Immature natural killer cell (primary cell): ENCODE data around the gene PAX7. TPM values are rescaled to one million over a fixed set of nuclear protein-coding genes. Genes with fewer than 3 reads are reported as not detected.
A peak's percentile ranks its signal among the peaks of the same experiment; 100 is the strongest.

ENCODE experiments used
- DNase-seq, 3 donors: peaks; one replicate each; pipeline ENCODE4 v3.0.0; 2022; ENCODE audit warnings: mixed read lengths in 1 of 3
- H3K27ac Mint-ChIP-seq, 6 donors: one replicate each; pipeline ENCODE4 v1.8.0; 2020; ENCODE audit warnings: mixed read lengths in 6 of 6, mild to moderate bottlenecking in 5 of 6, inconsistent platforms in 4 of 6, moderate library complexity in 3 of 6
- H3K27me3 Mint-ChIP-seq, 3 donors: one replicate each; pipeline ENCODE4 v1.8.0; 2020 to 2021; ENCODE audit warnings: low read depth in 3 of 3, mild to moderate bottlenecking in 3 of 3, mixed read lengths in 3 of 3, moderate library complexity in 3 of 3, inconsistent platforms in 1 of 3
- H3K36me3 Mint-ChIP-seq, 3 donors: one replicate each; pipeline ENCODE4 v1.8.0; 2020; ENCODE audit warnings: mixed read lengths in 3 of 3, inconsistent platforms in 2 of 3, mild to moderate bottlenecking in 2 of 3
- H3K4me1 Mint-ChIP-seq, 2 donors: one replicate each; pipeline ENCODE4 v1.8.0; 2020; ENCODE audit warnings: inconsistent platforms in 2 of 2, mild to moderate bottlenecking in 2 of 2, mixed read lengths in 2 of 2, moderate library complexity in 1 of 2
- H3K4me3 Mint-ChIP-seq, 5 donors: one replicate each; pipeline ENCODE4 v1.8.0; 2020; ENCODE audit warnings: mild to moderate bottlenecking in 5 of 5, mixed read lengths in 5 of 5, inconsistent platforms in 3 of 5, moderate library complexity in 3 of 5
- H3K9me3 Mint-ChIP-seq, 6 donors: one replicate each; pipeline ENCODE4 v1.8.0; 2020; ENCODE audit warnings: mild to moderate bottlenecking in 6 of 6, mixed read lengths in 6 of 6, inconsistent platforms in 4 of 6, moderate library complexity in 3 of 6
- polyA plus RNA-seq, 3 donors: library from polyadenylated mRNA; unstranded; fragments of 300-500 nt; fragmentation: Illumina TruSeq; gene quantifications; one replicate each; pipeline ENCODE4 v1.2.3, GENCODE V29; 2021

Gene PAX7
- polyA plus RNA-seq, 3 donors from 2014 or later, result not detected

DNA sequence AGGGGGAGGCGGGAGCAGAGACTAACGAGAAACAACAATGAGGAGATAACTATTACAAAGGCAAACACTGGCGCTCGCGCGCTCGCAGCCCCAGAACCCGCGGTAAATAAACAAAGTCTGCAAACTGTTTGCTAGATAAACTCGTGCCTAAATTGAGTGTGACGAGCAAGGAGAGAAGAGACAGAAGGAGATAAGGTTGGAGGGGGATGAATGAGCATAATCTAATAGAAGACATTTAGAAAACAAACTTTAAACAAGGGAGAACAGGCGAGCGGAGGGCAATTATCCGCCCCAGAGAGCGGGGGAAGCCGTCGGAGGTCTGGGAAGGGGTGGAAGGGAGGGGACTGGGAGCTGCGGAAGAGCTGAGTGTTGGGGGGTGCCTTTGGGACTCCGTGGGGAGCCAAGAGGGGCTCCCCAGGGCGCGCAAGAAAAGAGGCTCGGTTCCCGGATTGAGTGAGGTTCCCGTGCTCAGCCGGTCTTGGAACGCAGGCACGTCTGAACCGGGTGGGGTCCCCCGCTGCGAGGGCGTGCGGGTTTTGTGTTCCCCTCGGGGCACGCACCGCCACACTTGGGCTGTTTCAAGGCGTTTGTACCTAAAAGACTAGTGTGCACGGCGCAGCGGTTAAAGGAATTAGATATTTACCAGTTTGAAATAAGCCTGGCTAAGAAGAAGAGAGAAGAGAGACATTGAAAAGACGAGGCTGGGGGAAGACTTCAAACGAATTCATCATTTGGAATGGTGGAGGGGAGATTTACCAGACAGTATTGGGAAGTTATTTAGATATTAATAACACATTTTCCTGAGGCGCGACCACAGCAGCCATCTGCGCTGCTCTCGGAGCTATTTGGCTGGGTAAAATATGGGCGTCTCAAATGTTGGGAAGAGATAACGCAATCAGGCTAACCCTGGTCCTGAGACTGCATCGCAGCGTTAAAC lies 10.6 kb downstream of the PAX7 start:
- DNase-seq, result no peak
- H3K9me3 Mint-ChIP-seq, result peaks cover 0 to 4% (median 0%) of the 10 kb centered on the region in 6 donors
- no peak overlapping the region for H3K4me3 Mint-ChIP-seq
- no peaks in the 10 kb centered on the region for H3K4me1 Mint-ChIP-seq
- peaks cover 23 to 39% (median 28%) of the 10 kb centered on the region in 3 donors for H3K27me3 Mint-ChIP-seq
- no peaks in the 10 kb centered on the region for H3K36me3 Mint-ChIP-seq
- no peak overlapping the region for H3K27ac Mint-ChIP-seq

DNA sequence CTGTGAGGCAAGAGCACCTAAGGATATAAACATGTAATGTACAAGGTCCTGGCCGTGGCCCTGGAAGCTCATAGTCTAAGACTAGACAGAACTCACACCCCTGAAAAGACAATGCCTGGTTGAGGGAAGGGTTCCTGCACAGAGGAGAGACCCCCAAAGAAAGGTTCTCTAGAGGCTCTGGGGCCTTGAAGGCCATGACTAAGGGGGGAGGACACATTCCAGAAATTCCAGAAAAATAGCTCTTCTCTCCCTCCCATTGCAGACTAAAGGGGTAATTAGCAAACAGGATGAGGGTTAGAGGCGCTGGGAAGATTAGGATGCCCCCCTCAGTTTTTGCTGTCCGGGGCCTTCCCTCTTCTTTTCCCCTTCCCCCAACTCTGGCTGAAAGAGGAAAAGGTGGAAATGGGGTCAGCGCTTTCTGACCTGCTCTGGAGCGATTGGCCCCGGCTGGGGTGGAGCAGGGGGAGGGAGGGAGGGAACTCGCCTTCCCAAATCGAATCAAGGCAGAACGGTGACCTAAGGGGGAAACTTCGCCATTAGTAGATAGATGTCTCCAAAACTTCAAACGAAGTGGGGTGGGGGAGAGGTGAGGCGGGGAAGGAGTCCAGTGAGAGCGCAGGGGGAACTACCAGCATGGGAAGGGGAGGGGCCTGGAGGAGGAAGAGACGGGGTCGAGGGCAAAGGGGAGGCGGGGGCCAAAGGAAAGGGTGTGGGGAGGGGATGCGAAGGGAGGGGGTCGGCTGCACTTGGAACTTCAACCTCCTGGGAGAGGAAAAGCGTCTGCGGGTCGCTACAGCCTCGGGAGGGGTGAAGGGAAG lies 11.8 kb downstream of the PAX7 start:
- Mint-ChIP-seq H3K27ac (no peak overlapping the region), H3K9me3 (peaks cover 0 to 4% (median 0%) of the 10 kb centered on the region in 6 donors), H3K36me3 (no peaks in the 10 kb centered on the region), H3K4me1 (no peaks in the 10 kb centered on the region), H3K27me3 (peaks cover 21 to 35% (median 26%) of the 10 kb centered on the region in 3 donors), H3K4me3 (no peak overlapping the region)
- DNase-seq, result no peak

DNA sequence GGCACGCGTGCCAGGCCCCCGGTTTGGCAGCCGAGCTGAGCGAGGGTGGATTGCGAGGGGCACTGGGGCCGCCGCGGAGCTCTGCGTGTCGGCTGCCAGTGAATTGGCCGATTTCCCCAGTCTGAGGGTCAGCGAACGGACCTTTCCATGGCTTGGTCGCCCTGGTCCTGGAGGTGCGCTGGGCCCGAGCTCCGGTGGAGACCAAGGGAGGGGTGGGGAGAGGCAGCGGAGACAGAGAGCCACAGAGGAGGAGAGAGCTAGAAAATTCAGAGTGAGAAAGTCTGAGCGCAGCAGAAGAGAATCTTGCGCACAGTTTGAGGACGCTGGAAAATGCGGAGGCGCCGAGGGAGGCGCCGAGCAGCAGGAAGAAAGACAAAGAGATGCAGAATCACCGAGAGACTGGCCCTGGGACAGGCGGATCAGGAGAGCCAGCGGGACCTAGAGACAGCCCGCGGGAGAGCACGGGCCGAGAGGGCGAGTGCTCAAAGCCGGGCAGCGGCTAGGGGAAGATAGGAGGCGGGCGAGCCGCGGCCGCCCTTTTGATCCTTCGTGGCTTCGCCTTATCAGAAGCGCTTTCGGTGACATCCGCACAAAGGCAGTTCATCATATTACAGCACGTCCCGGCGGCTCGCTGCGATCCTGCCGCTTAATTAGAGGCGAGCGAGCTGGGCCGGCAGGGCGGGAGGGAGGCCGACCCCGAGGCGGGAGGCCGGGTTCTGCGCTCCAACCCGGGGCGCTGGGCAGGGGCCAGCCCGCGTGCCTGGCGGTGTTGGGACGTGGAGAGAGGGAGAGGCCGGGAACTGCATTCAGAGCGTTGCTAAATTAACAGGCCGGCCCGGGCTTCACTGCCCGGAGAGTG lies 12.7 kb downstream of the PAX7 start:
- DNase-seq, result no peak
- no peak overlapping the region for H3K27ac Mint-ChIP-seq

DNA sequence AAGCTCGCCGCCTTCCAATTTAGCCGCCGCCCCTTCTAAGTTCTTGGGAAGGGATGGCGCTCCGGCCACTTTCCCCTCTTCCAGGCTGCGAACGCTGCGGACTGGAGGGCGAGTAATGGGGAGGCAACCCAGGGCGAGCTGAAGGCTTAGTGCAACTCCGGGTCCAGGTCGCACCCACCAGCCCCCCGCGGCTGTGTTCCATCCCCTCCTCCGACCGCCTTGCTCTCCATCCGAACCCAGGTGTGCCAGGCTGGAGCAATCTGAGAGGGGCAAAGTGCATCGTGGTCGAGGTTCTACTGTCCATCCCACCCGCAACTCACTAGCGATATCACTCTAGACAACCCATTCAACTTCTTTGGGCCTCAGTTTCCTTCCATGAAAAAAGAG lies 13.4 kb downstream of the PAX7 start:
- Mint-ChIP-seq H3K27me3 (peaks cover 24 to 43% (median 27%) of the 10 kb centered on the region in 3 donors), H3K4me3 (no peak overlapping the region), H3K27ac (no peak overlapping the region), H3K9me3 (peaks cover 0 to 4% (median 0%) of the 10 kb centered on the region in 6 donors), H3K4me1 (no peaks in the 10 kb centered on the region), H3K36me3 (no peaks in the 10 kb centered on the region)
- DNase-seq, result no peak

More for the DNA sequence above, 12.7 kb downstream of the PAX7 start:
- Mint-ChIP-seq H3K9me3 (peaks cover 0 to 4% (median 0%) of the 10 kb centered on the region in 6 donors), H3K4me1 (no peaks in the 10 kb centered on the region), H3K36me3 (no peaks in the 10 kb centered on the region), H3K4me3 (no peak overlapping the region), H3K27me3 (peaks cover 22 to 40% (median 27%) of the 10 kb centered on the region in 3 donors)

DNA sequence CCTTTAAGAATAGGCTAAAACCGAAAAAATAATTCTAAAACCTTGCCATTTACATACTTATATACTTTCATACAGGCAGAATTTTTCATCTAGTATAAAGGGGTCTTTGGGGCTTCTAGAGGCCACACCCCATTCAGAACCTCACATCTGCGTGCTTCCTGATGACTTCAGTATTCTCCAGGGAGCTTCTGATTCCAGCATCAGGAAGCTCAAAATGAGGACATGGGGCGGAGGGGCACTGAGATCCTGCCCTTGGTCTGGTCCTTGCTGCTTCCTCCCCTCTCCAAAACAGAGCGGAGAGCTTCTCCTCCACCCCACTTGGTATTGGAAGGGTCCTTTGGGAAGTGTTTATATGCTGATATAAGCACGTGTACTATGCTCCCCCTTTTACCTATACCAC lies 13.8 kb downstream of the PAX7 start:
- peaks cover 0 to 2% (median 0%) of the 10 kb centered on the region in 6 donors for H3K9me3 Mint-ChIP-seq
- H3K4me1 Mint-ChIP-seq, result no peaks in the 10 kb centered on the region
- H3K36me3 Mint-ChIP-seq, result no peaks in the 10 kb centered on the region
- H3K27me3 Mint-ChIP-seq, result peaks cover 22 to 42% (median 24%) of the 10 kb centered on the region in 3 donors
- no peak for DNase-seq
- no peak overlapping the region for H3K27ac Mint-ChIP-seq
- H3K4me3 Mint-ChIP-seq, result peak overlapping the region in 1 of 5 donors; percentile 17

DNA sequence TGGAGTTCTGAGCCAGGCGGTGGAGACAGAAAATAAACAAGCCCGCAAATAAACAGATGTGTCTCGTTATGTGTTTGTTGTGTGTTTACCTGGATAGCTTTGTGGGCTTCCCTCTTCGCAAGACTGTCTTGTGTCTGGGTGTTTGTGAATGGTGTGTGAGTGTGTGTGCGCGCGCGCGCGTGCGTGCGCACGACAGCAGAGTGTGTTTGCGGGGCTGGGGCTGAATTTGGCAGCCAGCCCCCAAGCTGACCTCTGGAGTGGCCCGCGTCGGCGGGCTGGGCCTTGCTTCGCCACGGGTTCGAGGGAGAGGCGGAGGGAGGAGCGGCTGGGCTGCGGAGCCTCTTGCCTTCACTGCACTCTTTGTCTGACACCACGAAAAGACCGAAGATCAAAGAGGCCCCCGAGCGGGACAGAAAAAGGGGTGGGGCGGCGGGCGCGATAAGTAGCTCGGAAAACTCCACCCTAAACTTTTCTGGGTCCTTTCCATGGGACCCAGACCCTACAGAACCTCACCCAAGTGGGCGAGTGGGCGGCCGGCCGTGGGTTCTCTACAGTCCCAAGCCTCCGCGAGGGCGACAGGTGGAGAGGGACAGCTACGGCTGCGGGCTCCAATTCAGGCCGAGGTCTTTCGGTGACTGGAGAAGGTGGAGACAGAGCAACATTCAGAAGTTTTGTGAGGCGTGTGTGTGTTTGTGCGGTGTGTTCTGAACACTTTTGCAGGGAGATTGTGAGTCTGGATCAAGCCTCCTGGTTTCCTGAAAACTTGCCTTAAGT lies 14.5 kb downstream of the PAX7 start:
- no peak for DNase-seq
- H3K36me3 Mint-ChIP-seq, result no peaks in the 10 kb centered on the region
- H3K4me3 Mint-ChIP-seq, result peak overlapping the region in 1 of 5 donors; percentile 17
- no peaks in the 10 kb centered on the region for H3K9me3 Mint-ChIP-seq
- H3K27ac Mint-ChIP-seq, result no peak overlapping the region
- H3K27me3 Mint-ChIP-seq, result peaks cover 20 to 42% (median 26%) of the 10 kb centered on the region in 3 donors
- no peaks in the 10 kb centered on the region for H3K4me1 Mint-ChIP-seq

DNA sequence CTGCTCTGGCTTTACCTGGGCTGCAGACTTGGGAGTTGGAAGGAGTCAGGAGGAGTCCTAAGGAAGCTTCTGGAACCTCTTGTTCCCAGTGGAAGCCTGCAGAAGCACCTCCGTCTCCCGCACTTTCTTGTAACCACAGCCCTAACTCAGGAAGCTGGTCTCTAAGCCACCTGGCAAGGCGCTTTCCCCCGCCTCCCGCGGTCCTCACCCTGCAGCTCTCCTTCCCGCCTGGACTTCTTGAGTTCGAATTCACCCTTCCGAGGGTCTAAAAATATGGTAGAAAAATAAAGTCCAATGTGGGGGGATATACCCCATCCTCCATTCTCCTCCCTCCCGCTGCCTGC lies 15.1 kb downstream of the PAX7 start:
- no peak overlapping the region for H3K27ac Mint-ChIP-seq
- H3K9me3 Mint-ChIP-seq, result no peaks in the 10 kb centered on the region
- H3K4me1 Mint-ChIP-seq, result no peaks in the 10 kb centered on the region
- no peak overlapping the region for H3K4me3 Mint-ChIP-seq
- H3K27me3 Mint-ChIP-seq, result peaks cover 20 to 46% (median 29%) of the 10 kb centered on the region in 3 donors
- H3K36me3 Mint-ChIP-seq, result no peaks in the 10 kb centered on the region
- DNase-seq, result no peak

DNA sequence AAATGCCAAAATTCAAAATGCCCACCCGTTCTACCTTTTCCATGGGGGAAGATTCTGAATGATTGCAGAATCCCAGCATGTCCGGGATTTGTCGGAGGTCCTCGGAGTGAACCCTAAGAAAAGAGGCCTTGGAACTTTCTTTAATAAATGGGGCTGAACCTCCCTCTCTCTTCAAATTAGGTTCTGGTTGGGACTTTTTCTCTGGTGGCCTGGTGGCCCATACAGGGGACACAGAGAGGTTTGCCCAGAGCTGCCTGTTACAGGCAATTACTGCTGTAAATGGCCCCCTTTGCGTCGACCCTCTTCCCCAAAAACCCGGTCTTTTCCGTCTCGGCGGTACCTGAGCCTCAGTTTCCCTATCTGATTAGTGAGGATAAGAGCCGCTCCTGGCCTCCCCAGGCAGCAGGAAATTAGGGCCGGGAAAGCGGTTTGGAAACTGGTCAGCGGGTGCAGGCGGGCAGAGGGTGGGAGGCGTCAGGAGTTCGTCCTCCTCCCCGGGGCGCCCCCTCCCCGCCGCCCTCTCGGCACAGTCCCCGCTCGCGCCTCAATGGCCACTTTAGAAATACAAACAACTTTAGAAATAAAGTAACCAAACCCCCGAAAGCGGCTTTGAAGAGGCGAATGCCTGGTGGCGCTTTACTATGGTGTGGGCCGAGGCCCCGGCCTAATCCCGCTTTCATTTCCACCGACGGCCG lies 15.6 kb downstream of the PAX7 start:
- Mint-ChIP-seq H3K4me1 (no peaks in the 10 kb centered on the region), H3K4me3 (no peak overlapping the region), H3K27me3 (peaks cover 18 to 45% (median 25%) of the 10 kb centered on the region in 3 donors), H3K36me3 (no peaks in the 10 kb centered on the region), H3K9me3 (no peaks in the 10 kb centered on the region), H3K27ac (no peak overlapping the region)
- DNase-seq, result no peak

DNA sequence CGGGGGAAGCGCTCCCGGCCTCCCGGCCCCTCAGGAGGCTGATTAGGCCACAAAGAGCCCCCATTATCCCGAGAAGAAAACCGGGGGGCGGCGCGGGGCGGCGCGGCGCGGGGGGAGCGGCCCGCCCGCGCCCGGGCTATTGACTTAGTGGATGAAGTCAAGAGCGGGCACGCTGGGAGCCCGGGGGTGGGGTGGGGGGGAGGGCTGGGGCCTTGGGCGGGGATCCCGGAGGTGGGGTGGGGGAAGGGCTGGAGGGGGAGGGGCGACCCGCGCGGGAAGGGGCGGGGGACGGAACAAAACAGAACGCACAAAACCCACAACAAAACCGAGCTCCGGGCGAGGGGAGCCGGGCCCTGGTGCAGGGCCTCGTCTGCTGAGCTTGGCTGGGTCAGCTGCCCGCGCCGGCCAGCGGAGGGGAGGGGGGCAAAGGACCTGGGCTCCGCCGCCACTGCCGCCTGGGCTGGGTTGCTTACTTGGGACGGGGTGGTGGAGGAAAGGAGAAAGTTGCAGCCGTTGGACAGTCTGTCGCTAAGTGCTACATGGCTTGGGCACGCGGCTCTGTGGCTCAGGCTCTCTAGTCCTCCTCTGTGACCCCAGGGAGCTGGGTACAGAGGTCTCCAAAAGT lies 16.3 kb downstream of the PAX7 start:
- no peak for DNase-seq
- Mint-ChIP-seq H3K36me3 (no peaks in the 10 kb centered on the region), H3K4me3 (no peak overlapping the region), H3K27me3 (peaks cover 16 to 45% (median 27%) of the 10 kb centered on the region in 3 donors), H3K9me3 (no peaks in the 10 kb centered on the region), H3K27ac (no peak overlapping the region), H3K4me1 (no peaks in the 10 kb centered on the region)

DNA sequence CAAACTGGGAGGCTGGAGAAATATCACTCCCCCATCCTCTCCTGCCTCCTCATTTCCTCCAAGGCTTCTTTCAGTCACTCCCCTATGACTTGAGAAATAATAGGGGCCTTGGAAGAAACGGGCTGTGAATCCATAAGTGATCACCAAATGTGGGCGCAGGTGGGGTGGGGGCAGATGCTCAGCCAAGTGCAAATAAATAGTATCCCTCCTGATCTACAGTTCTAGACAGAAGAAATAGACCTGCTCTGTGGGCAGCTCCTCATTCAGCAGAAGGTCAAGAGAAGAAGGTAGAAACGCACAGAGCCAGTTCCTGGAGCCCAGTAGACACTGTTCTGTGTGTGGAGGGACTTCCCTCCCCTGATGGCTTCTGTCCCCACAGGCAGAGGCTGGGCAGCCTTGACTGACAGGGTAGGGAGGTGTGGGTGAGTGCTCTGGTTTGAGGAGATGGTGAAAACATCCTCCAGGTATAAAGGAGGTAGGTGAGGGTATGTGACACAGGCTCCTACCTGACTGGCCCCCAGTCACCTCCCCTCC lies 17.1 kb downstream of the PAX7 start:
- no peaks in the 10 kb centered on the region for H3K36me3 Mint-ChIP-seq
- H3K9me3 Mint-ChIP-seq, result no peaks in the 10 kb centered on the region
- H3K27ac Mint-ChIP-seq, result no peak overlapping the region
- H3K27me3 Mint-ChIP-seq, result peaks cover 23 to 51% (median 35%) of the 10 kb centered on the region in 3 donors
- H3K4me1 Mint-ChIP-seq, result no peaks in the 10 kb centered on the region
- H3K4me3 Mint-ChIP-seq, result no peak overlapping the region
- no peak for DNase-seq

DNA sequence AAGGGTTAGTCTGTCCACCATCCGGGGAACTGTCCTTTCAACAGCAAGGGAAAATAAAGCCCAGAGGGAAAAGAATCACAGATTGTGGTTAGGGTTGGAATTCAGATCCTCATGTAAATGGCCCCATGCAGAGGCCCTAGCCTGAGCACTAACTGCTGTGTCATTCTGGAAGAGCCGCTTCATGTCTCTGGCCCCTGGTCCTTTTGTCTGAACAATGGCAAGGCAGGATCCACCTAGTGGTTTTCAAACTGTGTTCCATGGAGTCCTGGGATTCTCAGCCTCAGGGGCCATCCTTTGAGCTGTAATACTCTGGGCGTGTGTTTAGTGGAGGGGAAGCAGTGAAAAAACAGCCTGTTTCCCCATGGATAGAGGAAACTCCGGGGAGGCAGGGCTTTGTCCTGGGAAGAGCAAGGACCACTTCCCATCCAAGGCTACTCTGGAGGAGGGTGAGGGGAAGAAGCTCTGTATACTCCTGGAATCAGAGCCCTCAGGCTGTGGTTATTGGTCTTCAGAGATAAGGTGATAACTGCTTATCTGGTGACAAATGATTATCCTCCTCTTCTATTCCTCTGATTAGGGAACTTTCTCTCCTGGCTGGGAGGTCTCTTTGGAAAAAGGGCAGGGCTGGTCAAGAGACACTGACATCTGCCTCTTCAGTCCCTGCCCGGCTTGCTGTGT lies 19.2 kb downstream of the PAX7 start:
- Mint-ChIP-seq H3K36me3 (no peaks in the 10 kb centered on the region), H3K4me1 (peaks cover 5 to 7% of the 10 kb centered on the region in 2 donors), H3K27me3 (peaks cover 29 to 51% (median 32%) of the 10 kb centered on the region in 3 donors), H3K4me3 (no peak overlapping the region), H3K9me3 (no peaks in the 10 kb centered on the region), H3K27ac (no peak overlapping the region)
- no peak for DNase-seq
